Measurements from ENCODE around the gene PABPN1L.

GRCh38 chr16:88871730-88872416 lies 5.4 kb upstream of the PABPN1L start:
- TF ChIP-seq CTCF (IDR thresholded peaks at IDR 0.05) (no peak), ZFX (IDR thresholded peaks at IDR 0.05; ENCODE audit: borderline replicate concordance) (no peak)
